Astrocyte (in vitro differentiated cells and primary cell): ENCODE results near the gene PCED1A. TPM values are rescaled to one million over a fixed set of nuclear protein-coding genes. Genes with fewer than 3 reads are reported as not detected.
A peak's percentile ranks its signal among the peaks of the same experiment; 100 is the strongest.

Experiments
- DNase-seq: peaks from one replicate; pipeline ENCODE4 v3.0.0-alpha.2; 2010; ENCODE audit warnings: low read depth
- FAIRE-seq: peaks from 2 replicates; lab custom pipeline; 2011; peaks lifted over from hg19 to GRCh38; lab: Jason Lieb, UNC
- H2AFZ ChIP-seq: 2 replicates; pipeline ENCODE4 v1.6.0; 2012; ENCODE audit warnings: low read depth, low read length, inconsistent platforms
- H3K27ac ChIP-seq: 2 replicates; pipeline ENCODE4 v1.5.1; 2011; ENCODE audit warnings: low read depth, low read length, inconsistent platforms
- H3K27me3 ChIP-seq: 2 replicates; pipeline ENCODE4 v1.6.0; 2011; ENCODE audit warnings: low read length, inconsistent platforms; ENCODE audit not compliant: insufficient read depth
- H3K36me3 ChIP-seq: 2 replicates; pipeline ENCODE4 v1.5.1; 2011; ENCODE audit warnings: low read length, inconsistent platforms; ENCODE audit not compliant: insufficient read depth
- H3K4me1 ChIP-seq: 2 replicates; pipeline ENCODE4 v1.5.1; 2011; ENCODE audit warnings: low read length, inconsistent platforms; ENCODE audit not compliant: insufficient read depth
- H3K4me2 ChIP-seq: 2 replicates; pipeline ENCODE4 v1.6.0; 2012; ENCODE audit warnings: low read length, inconsistent platforms
- H3K4me3 ChIP-seq: 2 replicates; pipeline ENCODE4 v1.5.1; 2011; ENCODE audit warnings: low read depth, mild to moderate bottlenecking, low read length, inconsistent platforms; ENCODE audit not compliant: insufficient read depth
- H3K79me2 ChIP-seq: 2 replicates; pipeline ENCODE4 v1.6.0; 2012; ENCODE audit warnings: mild to moderate bottlenecking, low read length, inconsistent platforms; ENCODE audit not compliant: insufficient read depth
- H3K9ac ChIP-seq: 2 replicates; pipeline ENCODE4 v1.6.0; 2012; ENCODE audit warnings: mild to moderate bottlenecking, low read length, inconsistent platforms
- H3K9me3 ChIP-seq: 2 replicates; pipeline ENCODE4 v1.5.1; 2012; ENCODE audit warnings: low read depth, mild to moderate bottlenecking, low read length, inconsistent platforms; ENCODE audit not compliant: insufficient read depth
- H4K20me1 ChIP-seq: 2 replicates; pipeline ENCODE4 v1.6.0; 2012; ENCODE audit warnings: low read length, inconsistent platforms; ENCODE audit not compliant: insufficient read depth
- H3K27ac Mint-ChIP-seq: one replicate; pipeline ENCODE4 v1.8.0; 2021; ENCODE audit warnings: mild to moderate bottlenecking, mixed read lengths; ENCODE audit not compliant: unreplicated experiment
- H3K27me3 Mint-ChIP-seq: one replicate; pipeline ENCODE4 v1.8.0; 2021; ENCODE audit warnings: low read depth, mixed read lengths; ENCODE audit not compliant: unreplicated experiment
- H3K36me3 Mint-ChIP-seq: one replicate; pipeline ENCODE4 v1.8.0; 2021; ENCODE audit warnings: low read depth, mixed read lengths; ENCODE audit not compliant: unreplicated experiment
- H3K4me1 Mint-ChIP-seq: one replicate; pipeline ENCODE4 v1.8.0; 2021; ENCODE audit warnings: low read depth, mixed read lengths; ENCODE audit not compliant: unreplicated experiment
- H3K4me3 Mint-ChIP-seq: one replicate; pipeline ENCODE4 v1.8.0; 2021; ENCODE audit warnings: mild to moderate bottlenecking, moderate library complexity, mixed read lengths; ENCODE audit not compliant: unreplicated experiment
- H3K9me3 Mint-ChIP-seq: one replicate; pipeline ENCODE4 v1.8.0; 2021; ENCODE audit warnings: mild to moderate bottlenecking, mixed read lengths; ENCODE audit not compliant: unreplicated experiment
- CTCF ChIP-seq: IDR thresholded peaks from 2 replicates; pipeline ENCODE4 v1.5.1; 2011; ENCODE audit warnings: low read depth, mild to moderate bottlenecking, inconsistent platforms, low read length, moderate library complexity; ENCODE audit not compliant: insufficient read depth
- EZH2 ChIP-seq: IDR thresholded peaks from 2 replicates; pipeline ENCODE4 v1.6.1; 2012; ENCODE audit warnings: mild to moderate bottlenecking, low read length, inconsistent platforms; ENCODE audit not compliant: insufficient read depth
- total RNA-seq: library from RNA; stranded (reverse); gene quantifications from 2 replicates; pipeline ENCODE4 v1.2.1, GENCODE V29; 2021

Gene PCED1A
- total RNA-seq, 1 donor from 2014 or later = 17.2 TPM

- H3K9me3 ChIP-seq = no peaks in the 10 kb centered on the region
- H3K27ac Mint-ChIP-seq = no peak overlapping the region
- H3K36me3 ChIP-seq = no peaks in the 10 kb centered on the region
- H3K79me2 ChIP-seq = no peaks in the 10 kb centered on the region
- H3K27ac ChIP-seq = no peak overlapping the region
- TF ChIP-seq CTCF (no peak), EZH2 (no peak)
- no peaks in the 10 kb centered on the region for H3K27me3 ChIP-seq
- peak; percentile 31 for DNase-seq
- no peaks in the 10 kb centered on the region for H3K9me3 Mint-ChIP-seq
- peaks cover 18% of the 10 kb centered on the region for H4K20me1 ChIP-seq
- H3K4me1 ChIP-seq = peaks cover 3% of the 10 kb centered on the region
- H3K27me3 Mint-ChIP-seq = no peaks in the 10 kb centered on the region
- no peak overlapping the region for H3K4me2 ChIP-seq
- H3K4me1 Mint-ChIP-seq = no peaks in the 10 kb centered on the region
- no peak overlapping the region for H2AFZ ChIP-seq
- FAIRE-seq = no peak
- no peak overlapping the region for H3K9ac ChIP-seq
- no peak overlapping the region for H3K4me3 ChIP-seq
- H3K36me3 Mint-ChIP-seq = peaks cover 15% of the 10 kb centered on the region
- H3K4me3 Mint-ChIP-seq = no peak overlapping the region
These were observed 19.1 kb upstream of the PCED1A start for GRCh38 chr20:2859330-2860121.

GRCh38 chr20:2858591-2858990, 18.1 kb upstream of the PCED1A start:
- Histone ChIP-seq H3K9me3 (no peaks in the 10 kb centered on the region), H3K9ac (no peak overlapping the region), H3K4me1 (peaks cover 3% of the 10 kb centered on the region), H3K4me2 (no peak overlapping the region), H4K20me1 (peaks cover 18% of the 10 kb centered on the region), H3K27ac (no peak overlapping the region), H3K27me3 (no peaks in the 10 kb centered on the region), H3K36me3 (no peaks in the 10 kb centered on the region), H2AFZ (no peak overlapping the region), H3K79me2 (no peaks in the 10 kb centered on the region), H3K4me3 (no peak overlapping the region)
- Mint-ChIP-seq H3K9me3 (no peaks in the 10 kb centered on the region), H3K36me3 (peaks cover 12% of the 10 kb centered on the region), H3K27ac (no peak overlapping the region), H3K4me3 (no peak overlapping the region), H3K27me3 (no peaks in the 10 kb centered on the region), H3K4me1 (no peaks in the 10 kb centered on the region)
- TF ChIP-seq CTCF (no peak), EZH2 (no peak)
- no peak for FAIRE-seq
- DNase-seq = no peak

- Histone ChIP-seq H4K20me1 (peaks cover 8% of the 10 kb centered on the region), H3K9me3 (no peaks in the 10 kb centered on the region), H3K36me3 (no peaks in the 10 kb centered on the region), H3K27me3 (no peaks in the 10 kb centered on the region), H3K4me3 (no peak overlapping the region), H3K4me1 (no peaks in the 10 kb centered on the region), H3K4me2 (no peak overlapping the region), H3K79me2 (no peaks in the 10 kb centered on the region), H3K9ac (no peak overlapping the region), H3K27ac (no peak overlapping the region), H2AFZ (no peak overlapping the region)
- H3K9me3 Mint-ChIP-seq = no peaks in the 10 kb centered on the region
- TF ChIP-seq CTCF = no peak
- no peak for TF ChIP-seq EZH2
- no peak overlapping the region for H3K27ac Mint-ChIP-seq
- FAIRE-seq (no peak), DNase-seq (no peak)
- no peaks in the 10 kb centered on the region for H3K27me3 Mint-ChIP-seq
- H3K36me3 Mint-ChIP-seq = peaks cover 2% of the 10 kb centered on the region
- no peak overlapping the region for H3K4me3 Mint-ChIP-seq
- H3K4me1 Mint-ChIP-seq = peaks cover 2% of the 10 kb centered on the region
These were observed 10.6 kb upstream of the PCED1A start for GRCh38 chr20:2851086-2851485.
